GM19351 (cell line): Measurements from ENCODE around the gene TFDP1.

ENCODE experiments used
- ATAC-seq: cut with Tn5 transposase; IDR thresholded peaks from one replicate; pipeline ENCODE4 v1.9.1; 2021; ENCODE audit warnings: mild to moderate bottlenecking, moderate library complexity; ENCODE audit not compliant: unreplicated experiment

The TFDP1 gene

GRCh38 chr13:113596321-113597200 is 12.0 kb downstream of the TFDP1 start:
- no peak for ATAC-seq

- ATAC-seq = no peak
Measured at GRCh38 chr13:113597391-113598080, 13.0 kb downstream of the TFDP1 start.

- no peak for ATAC-seq
Measured at GRCh38 chr13:113598081-113598410, 13.5 kb downstream of the TFDP1 start.

DNA sequence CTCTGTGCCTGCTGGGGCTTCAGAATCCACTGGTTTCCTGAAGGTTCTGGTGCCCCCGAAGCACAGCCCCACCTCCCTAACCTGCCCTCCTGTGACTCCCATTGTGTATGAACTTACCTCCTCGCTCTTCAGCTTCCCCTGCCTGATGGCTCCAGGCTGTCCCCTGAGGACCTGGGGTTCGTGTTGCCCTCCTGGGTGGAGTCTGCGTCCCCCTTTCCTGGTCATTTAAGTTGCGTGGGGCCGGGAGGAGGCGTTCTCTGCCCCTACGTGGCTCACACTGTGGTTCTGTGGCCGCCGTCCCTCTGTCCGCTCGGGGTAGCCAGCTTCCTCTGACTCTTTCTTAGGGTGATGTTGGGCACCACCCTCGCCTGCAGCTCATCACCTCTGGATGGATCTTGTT is 13.9 kb downstream of the TFDP1 start:
- ATAC-seq = no peak

- ATAC-seq = no peak
Measured at GRCh38 chr13:113599391-113599790, 14.8 kb downstream of the TFDP1 start.

- no peak for ATAC-seq
Measured at GRCh38 chr13:113601166-113602070, 16.9 kb downstream of the TFDP1 start.

- ATAC-seq = no peak
Measured at GRCh38 chr13:113602291-113602988, 17.9 kb downstream of the TFDP1 start.

DNA sequence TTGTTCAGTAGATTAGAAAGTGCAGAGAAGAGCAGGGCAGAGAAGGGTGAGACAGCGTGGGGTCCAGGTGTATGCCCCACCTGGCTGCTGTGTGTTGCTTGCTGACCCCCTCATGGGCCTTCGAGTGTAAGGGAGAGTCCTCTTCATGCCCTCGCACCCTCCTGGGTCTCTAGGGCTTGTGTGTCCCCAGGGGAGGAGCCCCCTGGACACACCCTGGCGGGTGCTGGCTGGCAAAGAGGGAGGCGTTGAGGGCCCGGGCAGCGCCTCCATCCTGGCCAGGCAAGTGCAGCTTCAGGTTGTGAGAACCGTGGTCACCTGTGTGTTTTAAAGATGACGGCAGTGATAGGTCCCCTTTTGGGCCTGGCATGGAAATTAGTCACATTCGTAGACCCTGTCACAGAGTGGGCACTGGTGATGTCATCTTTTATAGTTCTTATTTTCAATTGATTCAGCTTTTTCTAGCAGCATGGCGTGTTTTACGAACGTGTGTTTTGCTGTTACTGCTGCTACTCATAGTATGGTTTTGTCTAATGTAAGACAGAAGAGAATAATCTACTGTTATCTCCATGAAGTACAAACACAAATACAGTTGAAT is 18.7 kb downstream of the TFDP1 start:
- no peak for ATAC-seq

GRCh38 chr13:113604186-113604585 is 19.6 kb downstream of the TFDP1 start:
- ATAC-seq = peak; percentile 76

GRCh38 chr13:113605461-113605860 is 20.9 kb downstream of the TFDP1 start:
- ATAC-seq = no peak

DNA sequence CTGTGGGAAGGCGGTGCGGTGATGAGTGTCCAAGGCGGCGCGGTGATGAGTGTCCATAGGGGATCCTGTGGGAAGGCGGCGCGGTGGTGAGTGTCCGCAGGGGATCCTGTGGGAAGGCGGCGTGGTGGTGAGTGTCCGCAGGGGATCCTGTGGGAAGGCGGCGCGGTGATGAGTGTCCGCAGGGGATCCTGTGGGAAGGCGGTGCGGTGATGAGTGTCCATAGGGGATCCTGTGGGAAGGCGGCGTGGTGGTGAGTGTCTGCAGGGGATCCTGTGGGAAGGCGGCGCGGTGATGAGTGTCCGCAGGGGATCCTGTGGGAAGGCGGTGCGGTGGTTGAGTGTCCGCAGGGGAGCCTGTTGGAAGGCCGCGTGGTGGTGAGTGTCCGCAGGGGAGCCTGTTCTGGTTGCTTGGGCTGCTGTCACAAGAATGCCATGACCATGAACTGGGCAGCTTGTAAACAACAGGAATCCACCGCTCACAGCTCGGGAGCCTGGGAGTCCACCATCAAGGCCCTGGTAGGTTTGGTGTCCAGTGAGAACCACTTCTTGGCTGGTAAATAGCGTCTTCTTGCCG is 21.4 kb downstream of the TFDP1 start:
- no peak for ATAC-seq

DNA sequence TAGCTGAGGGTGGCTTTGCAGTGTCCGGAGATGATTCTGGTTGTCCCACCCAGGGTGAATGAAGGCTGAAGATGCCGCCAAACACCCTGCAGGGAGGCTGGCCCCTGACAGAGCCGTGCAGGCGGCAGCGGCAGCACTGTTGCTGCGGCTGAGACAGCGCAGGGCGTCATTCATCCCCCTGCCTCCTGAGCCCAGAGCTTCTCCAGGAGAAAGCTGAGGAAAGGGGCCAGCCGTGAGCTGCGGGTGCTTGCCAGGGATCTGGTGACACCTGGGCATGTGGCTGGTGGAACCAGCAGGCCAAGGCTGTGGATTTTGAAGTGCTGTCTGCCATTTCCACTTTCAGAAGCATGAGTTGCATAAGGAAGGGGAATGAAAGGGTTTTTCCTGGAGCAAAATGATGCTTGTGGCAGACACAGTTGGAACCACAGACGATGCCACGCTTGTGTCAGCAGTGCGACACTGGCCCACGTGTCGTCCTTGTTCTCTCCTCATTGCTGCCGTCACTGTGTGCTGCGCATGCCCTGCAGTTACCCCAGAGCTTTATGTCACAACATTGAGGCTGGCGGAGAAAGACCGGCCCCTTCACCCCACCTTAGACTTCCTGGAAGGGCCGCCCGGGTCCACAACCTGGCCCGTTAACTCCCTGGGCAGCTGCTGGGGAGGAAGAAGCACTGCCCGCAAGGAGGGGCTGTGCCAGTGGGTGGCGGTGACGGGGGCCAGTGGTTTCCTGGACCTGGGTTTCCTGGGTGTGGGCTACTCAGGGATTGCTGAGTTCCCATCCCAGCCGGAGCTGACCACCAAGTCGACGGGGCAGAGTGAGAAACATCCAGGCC is 22.7 kb downstream of the TFDP1 start:
- ATAC-seq = no peak

- ATAC-seq = no peak
Measured at GRCh38 chr13:113607889-113608635, 23.5 kb downstream of the TFDP1 start.

DNA sequence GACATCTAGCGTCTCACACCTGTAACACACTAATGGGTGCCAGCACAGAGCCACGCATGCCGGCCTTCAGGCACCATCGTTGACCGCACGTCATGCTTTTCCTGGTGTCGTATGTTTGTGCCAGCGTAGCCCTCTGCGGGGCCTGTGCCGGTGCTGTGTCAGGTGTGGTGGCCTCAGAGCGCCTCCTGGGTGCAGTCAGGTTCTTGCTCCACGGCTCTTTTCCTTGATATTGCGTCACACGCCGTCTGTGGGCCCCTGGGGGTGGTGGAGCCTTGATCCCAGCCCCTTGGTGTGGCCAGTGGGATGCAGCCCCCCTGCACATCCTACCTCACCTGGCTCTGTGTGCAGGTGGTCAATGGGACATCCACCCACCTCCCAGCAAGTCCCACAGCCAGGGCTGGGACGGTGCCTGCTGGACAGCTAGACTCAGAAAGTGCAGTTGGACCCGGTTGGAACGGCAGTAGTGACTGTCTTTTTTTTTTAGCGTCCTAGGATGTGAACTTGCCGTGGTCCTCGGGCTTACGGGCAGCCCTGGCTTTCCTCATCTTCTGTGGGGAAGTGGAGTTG is 24.5 kb downstream of the TFDP1 start:
- ATAC-seq = no peak

DNA sequence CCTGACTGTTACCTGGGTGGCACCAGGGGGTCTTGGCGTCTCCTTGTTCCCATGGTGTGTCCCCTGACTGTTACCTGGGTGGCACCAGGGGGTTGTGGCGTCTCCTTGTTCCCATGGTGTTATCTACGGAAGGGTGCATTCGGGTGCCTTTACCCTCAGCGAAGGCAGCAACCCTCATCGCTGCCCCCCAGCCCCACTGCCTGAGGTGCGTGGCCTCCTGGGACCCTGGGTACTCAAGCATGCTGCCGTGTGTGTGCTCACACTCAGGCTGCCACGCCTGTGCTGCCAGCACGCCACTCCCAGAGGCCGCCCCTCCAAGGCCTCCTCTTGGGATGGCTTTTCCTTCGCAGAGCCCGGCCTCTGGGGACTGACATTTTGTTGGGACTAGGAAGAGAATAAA is 25.1 kb downstream of the TFDP1 start:
- no peak for ATAC-seq

GRCh38 chr13:113610266-113610665 is 25.7 kb downstream of the TFDP1 start:
- ATAC-seq = no peak

DNA sequence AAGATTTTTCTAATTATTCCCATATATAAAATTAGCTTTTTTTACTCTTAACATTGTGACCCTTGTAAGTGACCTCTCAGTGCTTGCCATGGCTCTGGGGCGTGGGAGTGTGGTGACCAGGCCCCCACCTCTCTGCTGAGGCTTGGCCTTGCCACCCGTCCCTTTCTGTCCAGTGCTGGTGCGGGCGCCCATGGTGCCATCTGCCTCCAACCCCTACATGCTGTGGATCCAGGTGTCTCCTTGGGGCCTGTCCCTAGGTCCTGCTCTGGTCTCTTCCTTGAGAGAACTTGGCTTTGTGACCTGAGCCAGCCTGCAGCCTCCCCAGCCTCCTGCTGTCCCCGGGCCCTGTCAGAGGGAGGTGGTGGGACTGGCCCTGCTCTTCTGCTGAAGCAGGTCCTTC is 27.4 kb downstream of the TFDP1 start:
- no peak for ATAC-seq

DNA sequence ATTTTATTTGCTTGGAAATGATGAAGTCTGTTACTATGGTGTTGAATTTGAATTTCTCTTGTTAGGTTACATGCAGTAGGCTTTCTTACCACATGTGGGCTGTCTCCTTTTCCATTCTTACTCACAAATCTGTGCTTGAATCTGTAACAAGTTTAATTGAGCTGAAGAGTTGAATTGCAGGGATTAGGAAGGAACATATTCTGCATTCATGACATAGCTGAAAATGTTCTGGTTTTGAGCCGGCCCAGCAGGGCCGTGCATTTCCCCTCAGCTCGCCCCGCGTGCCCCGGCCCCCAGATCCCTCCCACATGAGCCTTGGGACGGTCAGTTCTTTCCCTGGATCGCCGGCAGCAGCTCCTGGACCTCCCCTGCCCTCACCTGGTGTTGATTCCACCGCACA is 28.1 kb downstream of the TFDP1 start:
- no peak for ATAC-seq
